Gastroesophageal sphincter (tissue), 4 donors: Measurements from ENCODE around the gene BTNL3. TPM values are rescaled to one million over a fixed set of nuclear protein-coding genes. Genes with fewer than 3 reads are reported as not detected.
"Not testable (repeated sequence)": the region's sequence is repeated elsewhere in the genome, so short reads cannot be mapped to it uniquely, and the experiment has no call there.

Experiments used
- ATAC-seq: fragments of 150-250 bp; one replicate; pipeline ENCODE4 v1.9.1; 2016; ENCODE audit warnings: mild to moderate bottlenecking, moderate library complexity
- H3K27ac ChIP-seq, 4 donors: fragments of 200-600 bp; sonication (generic) in 3 of 4; 1 replicate in 3 of 4; 2 replicates in 1 of 4; pipeline ENCODE4 v1.5.1; 2016 to 2019
- H3K27me3 ChIP-seq: fragments of 200-600 bp; sonication (generic); one replicate; pipeline ENCODE4 v1.5.1; 2019
- H3K36me3 ChIP-seq, 2 donors: fragments of 200-600 bp; sonication (generic); one replicate each; pipeline ENCODE4 v1.5.1; 2019; ENCODE audit warnings: control low read depth in 1 of 2
- H3K4me1 ChIP-seq, 3 donors: fragments of 200-600 bp; sonication (generic); 1 replicate in 2 of 3; 2 replicates in 1 of 3; pipeline ENCODE4 v1.5.1; 2016 to 2019; ENCODE audit warnings: control low read depth in 2 of 3
- H3K4me3 ChIP-seq, 2 donors: fragments of 200-600 bp; sonication (generic); one replicate each; pipeline ENCODE4 v1.5.1; 2019; ENCODE audit warnings: mild to moderate bottlenecking in 1 of 2, moderate library complexity in 1 of 2
- H3K9me3 ChIP-seq, 3 donors: fragments of 200-600 bp; sonication (generic); one replicate each; pipeline ENCODE4 v1.5.1; 2017 to 2019; ENCODE audit warnings: control low read depth in 2 of 3
- CTCF ChIP-seq, 4 experiments: fragments of 200-600 bp in 2 of 4; fragments of 450-650 bp in 2 of 4; sonication (generic) in 1 of 4; IDR thresholded peaks; one replicate each; pipeline ENCODE4 v1.5.1; 2017 to 2019; ENCODE audit warnings: antibody characterized with exemption in 4 of 4, mild to moderate bottlenecking in 2 of 4, moderate library complexity in 2 of 4
- EP300 ChIP-seq: sonication (generic); formaldehyde crosslinking; IDR thresholded peaks from one replicate; pipeline ENCODE4 v1.6.1; 2017; ENCODE audit warnings: antibody characterized with exemption, mild to moderate bottlenecking
- POLR2A ChIP-seq, 2 donors: fragments of 450-650 bp; IDR thresholded peaks; one replicate each; pipeline ENCODE4 v1.6.1; 2017; ENCODE audit warnings: antibody characterized with exemption in 2 of 2, mild to moderate bottlenecking in 2 of 2, moderate library complexity in 1 of 2
- POLR2AphosphoS5 ChIP-seq: sonication (generic); formaldehyde crosslinking; IDR thresholded peaks from one replicate; pipeline ENCODE4 v1.6.1; 2017; ENCODE audit warnings: antibody characterized with exemption
- WGBS, 2 donors: methylation state at CpG; one replicate each; pipeline ENCODE4 v1.1.5; 2018; ENCODE audit warnings: low coverage in 1 of 2; 5-methylcytosine and 5-hydroxymethylcytosine counted together
- total RNA-seq, 4 donors: library from RNA; depleted of rRNA; stranded (reverse); fragments of >200 nt; gene quantifications; one replicate each; pipeline ENCODE4 v1.1.0, GENCODE V29; 2016

The BTNL3 gene
- total RNA-seq, 4 donors from 2014 or later = not detected

- H3K9me3 ChIP-seq = no peaks in the 10 kb centered on the region
- no peak overlapping the region for H3K4me3 ChIP-seq
- peaks cover 73% of the 10 kb centered on the region for H3K27me3 ChIP-seq
- H3K27ac ChIP-seq = peak overlapping the region in 2 of 4 donors; percentile 46 to 60
- WGBS, 2 donors = 30% methylated on average over 7 of the region's 11 CpGs; no CpG with 5 or more reads in 1 of the 2 donors
- H3K36me3 ChIP-seq = no peaks in the 10 kb centered on the region
- H3K4me1 ChIP-seq = no peaks in the 10 kb centered on the region
- TF ChIP-seq EP300 (no peak), POLR2A (IDR thresholded peaks at IDR 0.05) (no peak), CTCF (IDR thresholded peaks at IDR 0.05) (no peak), POLR2AphosphoS5 (no peak)
- peak; percentile 69 for ATAC-seq
Observed at GRCh38 chr5:181044662-181045305, 56.1 kb downstream of the BTNL3 start.

- H3K9me3 ChIP-seq = no peaks in the 10 kb centered on the region
- 45 to 71% methylated on average over 5 to 8 of the region's 10 CpGs for WGBS, 2 donors
- no peak for ATAC-seq
- H3K4me1 ChIP-seq = no peaks in the 10 kb centered on the region
- peaks cover 73% of the 10 kb centered on the region for H3K27me3 ChIP-seq
- no peak for TF ChIP-seq POLR2AphosphoS5
- H3K27ac ChIP-seq = peak overlapping the region in 2 of 4 donors; percentile 22 to 24
- no peak overlapping the region for H3K4me3 ChIP-seq
- H3K36me3 ChIP-seq = no peaks in the 10 kb centered on the region
Observed at GRCh38 chr5:181045316-181045715, 56.7 kb downstream of the BTNL3 start.

- not testable (repeated sequence) for H3K4me3 ChIP-seq, H3K36me3 ChIP-seq, H3K4me1 ChIP-seq, H3K9me3 ChIP-seq, ATAC-seq
- 22 to 25% methylated on average over 1 of the region's 1 CpG for WGBS, 2 donors
- peaks cover 73% of the 10 kb centered on the region for H3K27me3 ChIP-seq
- peak overlapping the region in 2 of 4 donors; percentile 22 to 24 for H3K27ac ChIP-seq
Observed at GRCh38 chr5:181045857-181046256, 57.2 kb downstream of the BTNL3 start.

- peaks cover 79% of the 10 kb centered on the region for H3K27me3 ChIP-seq
- 61 to 76% methylated on average over 2 of the region's 2 CpGs for WGBS, 2 donors
- ATAC-seq = no peak
- TF ChIP-seq EP300 (no peak), POLR2AphosphoS5 (no peak), POLR2A (IDR thresholded peaks at IDR 0.05) (no peak), CTCF (IDR thresholded peaks at IDR 0.05) (no peak)
- H3K27ac ChIP-seq = no peak overlapping the region
- H3K36me3 ChIP-seq = no peaks in the 10 kb centered on the region
- H3K9me3 ChIP-seq = no peaks in the 10 kb centered on the region
- H3K4me3 ChIP-seq = no peak overlapping the region
- peaks cover 0 to 7% (median 0%) of the 10 kb centered on the region in 3 donors for H3K4me1 ChIP-seq
Observed at GRCh38 chr5:181047288-181047687, 58.6 kb downstream of the BTNL3 start.

- Histone ChIP-seq H3K4me3 (no peak overlapping the region), H3K36me3 (no peaks in the 10 kb centered on the region), H3K9me3 (no peaks in the 10 kb centered on the region), H3K27ac (no peak overlapping the region), H3K27me3 (peaks cover 80% of the 10 kb centered on the region), H3K4me1 (peaks cover 0 to 14% (median 3%) of the 10 kb centered on the region in 3 donors)
- WGBS, 2 donors = 80 to 90% methylated on average over 1 to 4 of the region's 15 CpGs
- no peak for ATAC-seq
- no peak for TF ChIP-seq POLR2AphosphoS5
- TF ChIP-seq EP300 = no peak
- TF ChIP-seq POLR2A (IDR thresholded peaks at IDR 0.05) = no peak
- no peak for TF ChIP-seq CTCF (IDR thresholded peaks at IDR 0.05)
Observed at GRCh38 chr5:181047921-181048320, 59.3 kb downstream of the BTNL3 start.

- 96 to 100% methylated on average over 3 to 4 of the region's 5 CpGs for WGBS, 2 donors
- ATAC-seq = no peak
- Histone ChIP-seq H3K36me3 (no peaks in the 10 kb centered on the region), H3K4me3 (no peak overlapping the region), H3K27me3 (peaks cover 94% of the 10 kb centered on the region), H3K9me3 (no peaks in the 10 kb centered on the region), H3K4me1 (peaks cover 0 to 25% (median 12%) of the 10 kb centered on the region in 3 donors), H3K27ac (no peak overlapping the region)
- TF ChIP-seq POLR2A (IDR thresholded peaks at IDR 0.05) = no peak
- no peak for TF ChIP-seq CTCF (IDR thresholded peaks at IDR 0.05)
- no peak for TF ChIP-seq POLR2AphosphoS5
- no peak for TF ChIP-seq EP300
Observed at GRCh38 chr5:181050016-181050415, 61.4 kb downstream of the BTNL3 start.
